Mammary epithelial cell (primary cell): ENCODE data around the gene KCNQ2.

Source experiments
- CTCF ChIP-seq, 2 donors: IDR thresholded peaks in 1 of 2; conservative IDR thresholded peaks in 1 of 2; 2 replicates each; pipeline ENCODE4 v1.5.1; 2011 to 2012; ENCODE audit warnings: inconsistent platforms in 2 of 2, low read length in 2 of 2, mild to moderate bottlenecking in 2 of 2, control low read depth in 1 of 2, low read depth in 1 of 2; ENCODE audit not compliant: insufficient read depth in 1 of 2; ENCODE audit errors: extremely low read depth in 1 of 2
- EZH2 ChIP-seq: IDR thresholded peaks from 2 replicates; pipeline ENCODE4 v1.6.1; 2012; ENCODE audit warnings: low read length, inconsistent platforms, borderline replicate concordance

- TF ChIP-seq CTCF (conservative IDR thresholded peaks at IDR 0.05 in 1 of 2, IDR thresholded peaks at IDR 0.05 in 1 of 2; ENCODE audit: extremely low read depth in 1 of 2, insufficient read depth in 1 of 2, low read depth in 1 of 2, low read length in 2 of 2) (no peak), EZH2 (no peak)
These were observed 31.1 kb upstream of the KCNQ2 start for GRCh38 chr20:63503524-63503923.
